ENCODE measurements around the gene CES2. TPM values are rescaled to one million over a fixed set of nuclear protein-coding genes. Genes with fewer than 3 reads are reported as not detected.

Gene CES2
- total RNA-seq, 4 donors from 2014 or later = 15.0 to 51.0 (median 26.0) TPM

DNA sequence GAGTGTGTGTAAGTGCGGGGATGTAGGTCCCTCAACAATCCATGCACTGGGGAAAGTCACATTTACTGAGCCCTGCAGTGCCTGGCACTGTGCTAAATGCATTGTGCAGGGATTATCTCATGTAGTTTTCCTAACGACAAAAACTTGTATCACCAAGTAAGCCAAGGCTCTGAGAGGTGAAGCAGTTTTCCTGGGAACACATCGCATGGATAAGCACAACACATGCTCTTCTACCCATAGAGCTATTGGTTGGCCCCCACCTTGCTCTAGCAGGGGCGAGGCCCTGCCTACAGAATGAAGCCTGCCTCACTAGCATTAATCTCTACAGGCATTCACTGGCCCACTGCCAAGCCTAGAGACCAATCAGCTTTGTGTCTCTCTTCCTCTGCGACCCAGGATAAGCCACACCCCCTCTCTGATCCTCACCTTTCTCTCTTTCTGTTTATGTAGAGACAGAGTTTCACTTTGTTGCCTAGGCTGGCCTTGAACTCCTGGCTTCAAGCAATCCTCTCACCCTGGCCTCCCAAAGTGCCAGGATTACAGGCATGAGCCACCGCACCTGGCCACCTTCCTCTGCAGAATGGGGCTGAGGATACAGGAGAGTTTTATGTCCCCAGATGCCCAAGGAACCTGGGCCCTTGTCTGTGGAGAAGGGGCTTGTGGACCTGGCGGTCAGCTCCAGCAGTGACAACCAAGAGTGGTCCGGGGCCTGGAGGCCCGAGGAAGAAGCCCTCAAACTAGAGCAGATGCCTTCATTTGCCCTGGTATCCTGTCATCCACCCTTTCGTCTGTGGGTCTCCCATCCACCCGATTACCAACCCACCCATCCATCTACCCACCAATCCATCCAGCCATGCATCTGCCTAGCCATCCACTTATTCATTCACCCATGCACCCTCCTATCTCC lies 29.4 kb upstream of the CES2 start:
- Histone ChIP-seq H3K9me3 (no peaks in the 10 kb centered on the region), H3K27ac (peak overlapping the region; percentile 59 to 90), H3K27me3 (no peaks in the 10 kb centered on the region), H3K4me1 (no peaks in the 10 kb centered on the region), H3K36me3 (no peaks in the 10 kb centered on the region), H3K4me3 (no peak overlapping the region)
- intact Hi-C loops (cut with DNase I; ENCODE audit: low total_unique reads) = no loop called here
- DNase-seq = no peak
- TF ChIP-seq POLR2A (IDR thresholded peaks at IDR 0.05) = no peak
- TF ChIP-seq, protein P1, sequence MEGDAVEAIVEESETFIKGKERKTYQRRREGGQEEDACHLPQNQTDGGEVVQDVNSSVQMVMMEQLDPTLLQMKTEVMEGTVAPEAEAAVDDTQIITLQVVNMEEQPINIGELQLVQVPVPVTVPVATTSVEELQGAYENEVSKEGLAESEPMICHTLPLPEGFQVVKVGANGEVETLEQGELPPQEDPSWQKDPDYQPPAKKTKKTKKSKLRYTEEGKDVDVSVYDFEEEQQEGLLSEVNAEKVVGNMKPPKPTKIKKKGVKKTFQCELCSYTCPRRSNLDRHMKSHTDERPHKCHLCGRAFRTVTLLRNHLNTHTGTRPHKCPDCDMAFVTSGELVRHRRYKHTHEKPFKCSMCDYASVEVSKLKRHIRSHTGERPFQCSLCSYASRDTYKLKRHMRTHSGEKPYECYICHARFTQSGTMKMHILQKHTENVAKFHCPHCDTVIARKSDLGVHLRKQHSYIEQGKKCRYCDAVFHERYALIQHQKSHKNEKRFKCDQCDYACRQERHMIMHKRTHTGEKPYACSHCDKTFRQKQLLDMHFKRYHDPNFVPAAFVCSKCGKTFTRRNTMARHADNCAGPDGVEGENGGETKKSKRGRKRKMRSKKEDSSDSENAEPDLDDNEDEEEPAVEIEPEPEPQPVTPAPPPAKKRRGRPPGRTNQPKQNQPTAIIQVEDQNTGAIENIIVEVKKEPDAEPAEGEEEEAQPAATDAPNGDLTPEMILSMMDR (IDR thresholded peaks at IDR 0.05) = no peak

DNA sequence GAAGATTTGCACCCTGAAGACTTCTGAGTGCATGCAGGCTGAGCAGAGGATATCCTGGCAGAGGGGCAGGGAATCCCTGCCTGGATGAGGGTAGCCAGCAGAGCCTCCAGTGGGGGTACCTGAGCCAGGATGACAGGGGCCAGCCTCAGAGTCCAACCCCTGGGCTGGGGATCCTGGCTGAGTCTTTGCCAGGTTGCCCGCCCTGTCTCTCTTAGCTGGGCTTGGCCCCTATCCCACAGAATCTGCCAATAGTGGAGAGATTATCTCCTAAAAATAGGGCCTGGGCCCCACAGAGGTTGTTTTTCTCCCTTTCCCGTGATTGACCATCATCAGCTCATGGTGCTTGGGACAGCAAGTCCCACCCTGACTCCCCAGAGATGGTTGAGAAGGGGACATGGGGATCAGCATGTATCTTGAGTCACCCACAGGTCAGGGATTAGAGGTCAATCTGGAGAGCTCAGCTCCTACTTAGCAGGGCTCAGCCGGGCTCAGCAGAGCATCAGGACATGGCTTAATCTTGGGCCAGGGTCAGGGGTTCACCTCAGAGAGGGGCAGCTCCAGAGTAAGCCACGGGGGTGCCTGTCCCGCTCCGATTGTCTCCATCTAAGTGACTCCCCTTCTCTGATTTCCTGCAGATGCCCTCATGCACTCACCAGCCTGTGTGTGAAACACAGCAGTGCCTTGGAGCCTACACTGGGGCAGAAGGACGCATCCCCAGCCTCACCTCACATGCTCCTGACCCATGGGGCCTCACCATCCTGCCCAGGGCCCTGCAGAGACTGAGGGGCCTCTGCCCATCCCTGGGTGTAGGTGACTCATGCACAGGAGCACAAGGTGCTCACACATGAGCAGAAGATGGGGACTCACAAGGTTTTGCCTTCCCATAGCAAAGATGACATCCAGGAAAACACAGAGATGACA lies 28.1 kb upstream of the CES2 start:
- H3K4me3 ChIP-seq = no peak overlapping the region
- H3K27me3 ChIP-seq = no peaks in the 10 kb centered on the region
- no peaks in the 10 kb centered on the region for H3K36me3 ChIP-seq
- TF ChIP-seq, protein P1 (IDR thresholded peaks at IDR 0.05) = no peak
- TF ChIP-seq POLR2A (IDR thresholded peaks at IDR 0.05) = no peak
- no peaks in the 10 kb centered on the region for H3K9me3 ChIP-seq
- H3K4me1 ChIP-seq = no peaks in the 10 kb centered on the region
- H3K27ac ChIP-seq = peak overlapping the region; percentile 35 to 47
- DNase-seq = no peak
- intact Hi-C loops (cut with DNase I; ENCODE audit: low total_unique reads) = no loop called here

DNA sequence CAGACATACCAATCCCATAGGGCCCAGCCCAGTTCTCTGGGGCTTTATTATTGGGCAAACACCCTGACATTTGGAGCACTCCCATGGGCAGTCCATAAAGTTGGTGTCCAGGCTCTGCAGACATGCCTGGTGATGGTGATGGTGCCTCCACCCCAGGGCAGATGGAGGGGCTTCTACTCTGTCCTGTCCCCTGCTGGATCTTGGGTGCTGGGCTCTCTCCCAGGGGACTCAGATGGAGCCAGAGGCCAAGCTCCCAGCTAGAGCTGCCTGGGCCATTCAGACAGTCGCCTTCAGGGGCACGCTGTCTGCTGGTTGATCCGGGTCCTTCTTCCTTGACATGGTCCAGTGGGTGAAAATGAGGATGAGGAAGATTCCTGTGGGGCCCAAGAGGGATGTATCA lies 27.2 kb upstream of the CES2 start:
- intact Hi-C loops (cut with DNase I; ENCODE audit: low total_unique reads) = no loop called here
- no peak for DNase-seq
- Histone ChIP-seq H3K27me3 (no peaks in the 10 kb centered on the region), H3K36me3 (no peaks in the 10 kb centered on the region), H3K4me1 (no peaks in the 10 kb centered on the region), H3K27ac (peak overlapping the region in 1 of 2 donors; percentile 27), H3K9me3 (no peaks in the 10 kb centered on the region), H3K4me3 (no peak overlapping the region)
- no peak for TF ChIP-seq POLR2A (IDR thresholded peaks at IDR 0.05)
- TF ChIP-seq, protein P1 (IDR thresholded peaks at IDR 0.05) = no peak

DNA sequence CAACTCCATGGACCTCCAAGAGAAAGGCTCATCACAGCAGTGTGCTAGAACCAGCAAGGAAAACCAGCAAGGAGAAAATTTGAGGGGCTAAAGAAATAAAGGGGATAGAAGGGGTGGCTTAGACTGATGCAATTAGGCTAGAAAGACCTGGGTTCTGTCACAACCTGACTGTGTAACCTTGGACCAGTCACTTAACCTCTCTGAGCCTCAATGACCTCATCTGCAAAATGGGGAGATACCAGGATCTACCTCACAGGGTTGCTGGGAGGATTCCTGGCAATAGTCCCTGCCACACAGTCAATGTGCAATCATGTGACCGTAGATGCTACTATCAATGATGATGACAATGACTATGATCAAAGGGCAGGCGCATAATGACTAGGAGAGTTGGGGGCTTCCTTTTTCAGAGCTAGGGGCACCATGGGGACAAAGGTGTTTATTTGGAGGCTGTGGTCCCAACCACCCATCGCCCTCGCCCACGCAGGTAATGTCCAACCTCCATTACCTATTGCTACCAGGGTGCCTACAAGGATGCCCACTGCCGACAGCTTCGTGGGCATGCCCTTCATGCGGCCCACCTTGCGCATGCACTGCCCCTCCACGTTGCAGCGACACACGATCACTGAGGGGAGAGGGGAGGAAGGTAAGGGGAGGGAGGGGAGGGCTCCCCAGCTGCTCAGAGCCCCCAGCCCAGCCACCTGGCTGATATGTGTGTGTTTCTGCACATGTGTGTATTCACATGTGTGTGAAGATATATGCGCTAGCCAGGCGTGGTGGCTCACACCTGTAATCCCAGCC lies 26.4 kb upstream of the CES2 start:
- Histone ChIP-seq H3K27ac (no peak overlapping the region), H3K4me3 (no peak overlapping the region), H3K36me3 (no peaks in the 10 kb centered on the region), H3K27me3 (no peaks in the 10 kb centered on the region), H3K9me3 (no peaks in the 10 kb centered on the region), H3K4me1 (no peaks in the 10 kb centered on the region)
- TF ChIP-seq, protein P1 (IDR thresholded peaks at IDR 0.05) = no peak
- TF ChIP-seq POLR2A (IDR thresholded peaks at IDR 0.05) = no peak
- DNase-seq = no peak
- intact Hi-C loops (cut with DNase I; ENCODE audit: low total_unique reads) = no loop called here
